ENCODE data around the gene GRM1.

The GRM1 gene

GRCh38 chr6:146422789-146423375 lies 394.0 kb downstream of the GRM1 start:
- Mint-ChIP-seq H3K36me3 (no peaks in the 10 kb centered on the region), H3K4me1 (ENCODE audit: low read depth) (no peaks in the 10 kb centered on the region), H3K27ac (no peak overlapping the region), H3K27me3 (peaks cover 3% of the 10 kb centered on the region), H3K4me3 (no peak overlapping the region), H3K9me3 (ENCODE audit: low read depth) (no peaks in the 10 kb centered on the region)

- Mint-ChIP-seq H3K9me3 (ENCODE audit: low read depth) (no peaks in the 10 kb centered on the region), H3K27me3 (peaks cover 3% of the 10 kb centered on the region), H3K27ac (no peak overlapping the region), H3K4me3 (no peak overlapping the region), H3K4me1 (ENCODE audit: low read depth) (no peaks in the 10 kb centered on the region), H3K36me3 (no peaks in the 10 kb centered on the region)
These were observed 394.6 kb downstream of the GRM1 start for GRCh38 chr6:146423452-146423851.

GRCh38 chr6:146426516-146426915 lies 397.7 kb downstream of the GRM1 start:
- Mint-ChIP-seq H3K36me3 (no peaks in the 10 kb centered on the region), H3K4me1 (ENCODE audit: low read depth) (no peaks in the 10 kb centered on the region), H3K9me3 (ENCODE audit: low read depth) (no peaks in the 10 kb centered on the region), H3K4me3 (no peak overlapping the region), H3K27me3 (peaks cover 3% of the 10 kb centered on the region), H3K27ac (no peak overlapping the region)

DNA sequence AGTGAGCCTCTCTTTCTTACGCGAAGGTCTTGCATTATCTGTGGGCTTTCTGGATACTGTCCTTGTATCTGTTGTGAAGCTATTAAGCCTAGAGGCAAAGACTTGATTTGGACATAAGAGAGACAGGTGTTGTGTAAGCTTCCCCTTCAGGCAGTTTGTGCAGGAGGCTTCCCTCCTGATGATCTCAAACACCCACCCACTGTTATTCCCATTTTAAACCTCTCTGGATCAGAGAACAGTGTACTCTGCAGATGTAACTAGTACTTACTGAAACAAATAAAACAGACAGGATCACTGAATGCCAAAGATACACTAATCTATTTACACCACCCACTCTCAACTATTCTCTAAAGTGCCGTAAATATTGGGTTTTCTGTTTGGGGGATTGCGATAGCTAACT lies 401.0 kb downstream of the GRM1 start:
- Mint-ChIP-seq H3K4me1 (ENCODE audit: low read depth) (no peaks in the 10 kb centered on the region), H3K27me3 (peaks cover 6% of the 10 kb centered on the region), H3K9me3 (ENCODE audit: low read depth) (no peaks in the 10 kb centered on the region), H3K36me3 (no peaks in the 10 kb centered on the region), H3K27ac (no peak overlapping the region), H3K4me3 (no peak overlapping the region)

- Mint-ChIP-seq H3K27ac (no peak overlapping the region), H3K27me3 (peaks cover 14% of the 10 kb centered on the region), H3K4me1 (ENCODE audit: low read depth) (no peaks in the 10 kb centered on the region), H3K36me3 (no peaks in the 10 kb centered on the region), H3K4me3 (no peak overlapping the region), H3K9me3 (ENCODE audit: low read depth) (no peaks in the 10 kb centered on the region)
These were observed 405.2 kb downstream of the GRM1 start for GRCh38 chr6:146433881-146434731.

DNA sequence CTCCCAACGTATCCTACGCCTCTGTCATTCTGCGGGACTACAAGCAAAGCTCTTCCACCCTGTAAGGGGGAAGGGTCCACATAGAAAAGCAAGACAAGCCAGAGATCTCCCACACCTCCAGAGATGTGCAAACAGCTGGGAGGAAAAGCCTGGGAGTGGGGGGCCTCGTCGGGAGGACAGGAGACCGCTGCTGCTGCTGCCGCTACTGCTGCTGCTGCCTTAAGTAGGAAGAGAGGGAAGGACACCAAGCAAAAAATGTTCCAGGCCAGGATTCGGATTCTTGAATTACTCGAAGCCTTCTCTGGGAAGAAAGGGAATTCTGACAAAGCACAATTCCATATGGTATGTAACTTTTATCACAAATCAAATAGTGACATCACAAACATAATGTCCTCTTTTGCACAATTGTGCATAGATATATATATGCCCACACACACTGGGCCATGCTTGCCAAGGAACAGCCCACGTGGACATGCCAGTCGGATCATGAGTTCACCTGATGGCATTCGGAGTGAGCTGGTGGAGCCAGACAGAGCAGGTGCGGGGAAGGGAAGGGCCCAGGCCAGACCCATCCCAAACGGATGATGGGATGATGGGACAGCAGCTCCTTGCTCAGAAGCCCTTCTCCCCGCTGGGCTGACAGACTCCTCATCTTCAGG lies 406.0 kb downstream of the GRM1 start:
- Mint-ChIP-seq H3K27ac (no peak overlapping the region), H3K4me3 (no peak overlapping the region), H3K27me3 (peaks cover 14% of the 10 kb centered on the region), H3K36me3 (no peaks in the 10 kb centered on the region), H3K9me3 (ENCODE audit: low read depth) (no peaks in the 10 kb centered on the region), H3K4me1 (ENCODE audit: low read depth) (no peaks in the 10 kb centered on the region)

DNA sequence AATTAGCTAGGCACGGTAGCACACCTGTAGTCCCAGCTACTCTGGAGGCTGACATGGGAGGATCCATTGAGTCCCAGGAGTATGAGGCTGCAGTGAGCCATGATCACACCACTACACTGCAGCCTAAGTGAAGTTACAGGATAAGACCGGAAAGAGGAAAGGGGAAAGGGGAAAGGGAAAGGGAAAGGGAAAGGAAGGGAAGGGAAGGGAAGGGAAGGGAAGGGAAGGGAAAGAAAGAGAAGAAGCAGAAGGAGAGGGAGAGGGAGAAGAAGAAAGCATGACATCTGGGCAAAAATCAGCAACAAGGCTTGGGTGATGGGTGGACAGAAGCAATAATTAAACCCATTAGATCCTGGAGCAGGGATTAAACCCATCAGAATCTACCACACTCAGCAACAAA lies 413.0 kb downstream of the GRM1 start:
- H3K27me3 Mint-ChIP-seq = peaks cover 2% of the 10 kb centered on the region
- no peaks in the 10 kb centered on the region for H3K4me1 Mint-ChIP-seq (ENCODE audit: low read depth)
- H3K36me3 Mint-ChIP-seq = no peaks in the 10 kb centered on the region
- H3K4me3 Mint-ChIP-seq = no peak overlapping the region
- H3K9me3 Mint-ChIP-seq (ENCODE audit: low read depth) = no peaks in the 10 kb centered on the region
- H3K27ac Mint-ChIP-seq = no peak overlapping the region

- Mint-ChIP-seq H3K4me3 (no peak overlapping the region), H3K36me3 (no peaks in the 10 kb centered on the region), H3K9me3 (ENCODE audit: low read depth) (no peaks in the 10 kb centered on the region), H3K27me3 (no peaks in the 10 kb centered on the region), H3K27ac (no peak overlapping the region), H3K4me1 (ENCODE audit: low read depth) (no peaks in the 10 kb centered on the region)
These were observed 415.3 kb downstream of the GRM1 start for GRCh38 chr6:146444189-146444588.

- Mint-ChIP-seq H3K4me3 (no peak overlapping the region), H3K36me3 (no peaks in the 10 kb centered on the region), H3K27me3 (no peaks in the 10 kb centered on the region), H3K27ac (no peak overlapping the region), H3K4me1 (ENCODE audit: low read depth) (no peaks in the 10 kb centered on the region), H3K9me3 (ENCODE audit: low read depth) (no peaks in the 10 kb centered on the region)
These were observed 416.4 kb downstream of the GRM1 start for GRCh38 chr6:146445233-146445632.

DNA sequence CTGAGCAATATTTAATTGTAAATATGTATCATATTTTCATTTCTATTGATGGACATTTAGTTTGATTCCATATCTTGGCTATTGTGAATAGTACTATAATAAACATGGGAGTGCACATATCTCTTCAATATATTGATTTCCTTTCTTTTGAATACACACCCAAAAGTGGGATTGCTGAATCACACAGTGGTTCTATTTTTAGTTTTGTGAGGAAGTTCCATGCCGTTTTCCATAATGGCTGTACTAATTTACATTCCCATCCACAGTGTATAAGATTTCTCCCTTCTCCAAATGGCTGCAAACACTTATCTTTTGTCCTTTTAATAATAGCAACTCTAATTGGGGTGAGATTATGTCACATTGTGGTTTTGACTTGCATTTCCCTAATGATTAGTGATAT lies 428.0 kb downstream of the GRM1 start:
- H3K27me3 Mint-ChIP-seq = no peaks in the 10 kb centered on the region
- no peak overlapping the region for H3K4me3 Mint-ChIP-seq
- no peak overlapping the region for H3K27ac Mint-ChIP-seq
- no peaks in the 10 kb centered on the region for H3K4me1 Mint-ChIP-seq (ENCODE audit: low read depth)
- peaks cover 2% of the 10 kb centered on the region for H3K36me3 Mint-ChIP-seq
- peaks cover 31% of the 10 kb centered on the region for H3K9me3 Mint-ChIP-seq (ENCODE audit: low read depth)

- no peaks in the 10 kb centered on the region for H3K4me1 Mint-ChIP-seq (ENCODE audit: low read depth)
- no peak overlapping the region for H3K4me3 Mint-ChIP-seq
- no peak overlapping the region for H3K27ac Mint-ChIP-seq
- H3K9me3 Mint-ChIP-seq (ENCODE audit: low read depth) = peaks cover 31% of the 10 kb centered on the region
- peaks cover 2% of the 10 kb centered on the region for H3K36me3 Mint-ChIP-seq
- H3K27me3 Mint-ChIP-seq = peaks cover 2% of the 10 kb centered on the region
These were observed 432.1 kb downstream of the GRM1 start for GRCh38 chr6:146460941-146461340.

DNA sequence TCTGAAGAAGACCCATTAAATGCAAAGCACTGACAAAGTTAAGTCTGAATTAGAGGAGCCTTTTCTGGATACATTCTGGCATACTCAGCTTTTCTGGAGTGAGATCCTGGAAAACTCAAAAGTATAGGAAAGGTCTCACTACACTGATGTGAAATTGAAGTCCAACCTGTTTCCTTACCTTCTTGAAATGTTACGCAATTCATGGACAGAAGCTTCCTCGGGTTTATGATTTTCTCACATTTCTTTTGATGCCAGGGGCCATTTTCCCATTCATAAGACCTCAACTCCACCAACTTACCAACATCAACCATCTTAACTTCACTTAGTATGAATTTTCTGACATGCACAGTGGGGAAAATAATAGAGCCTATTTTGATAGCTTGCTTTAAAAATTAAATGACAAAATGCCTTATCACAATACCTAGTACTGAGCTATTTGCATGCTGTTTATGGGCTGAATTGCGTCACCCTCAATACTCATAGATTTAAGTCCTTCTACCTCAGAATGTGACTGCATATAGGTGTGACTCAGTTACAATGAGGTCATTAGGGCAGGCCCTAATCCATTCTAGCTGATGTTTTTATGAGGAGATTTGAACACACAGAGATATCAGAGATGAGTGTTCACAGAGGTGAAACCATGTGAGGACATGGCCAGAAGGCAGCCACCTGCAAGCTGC lies 441.4 kb downstream of the GRM1 start:
- H3K27ac Mint-ChIP-seq = no peak overlapping the region

DNA sequence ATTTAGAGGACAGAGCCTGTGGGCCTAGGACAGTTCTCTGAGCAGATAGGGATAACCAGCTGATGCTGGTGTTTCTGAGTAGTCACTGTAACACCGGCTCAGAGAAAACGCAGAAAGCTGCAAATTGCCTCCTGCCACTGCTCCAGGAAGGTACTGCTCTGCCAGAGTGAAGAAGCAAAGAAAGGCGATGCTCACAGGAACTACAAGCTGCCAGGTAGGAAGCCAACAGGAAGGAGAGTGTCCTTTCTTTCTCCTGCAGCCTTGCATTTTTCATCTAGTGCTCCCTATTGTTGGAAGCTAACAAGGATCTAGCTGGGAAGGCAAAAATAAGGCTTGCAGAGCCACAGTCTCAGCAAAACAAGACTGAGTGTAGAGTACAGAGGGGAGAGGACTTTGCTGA lies 444.1 kb downstream of the GRM1 start:
- H3K4me1 Mint-ChIP-seq (ENCODE audit: low read depth) = no peaks in the 10 kb centered on the region
- H3K27ac Mint-ChIP-seq = no peak overlapping the region
- no peaks in the 10 kb centered on the region for H3K9me3 Mint-ChIP-seq (ENCODE audit: low read depth)
- H3K36me3 Mint-ChIP-seq = no peaks in the 10 kb centered on the region
- H3K27me3 Mint-ChIP-seq = no peaks in the 10 kb centered on the region
- H3K4me3 Mint-ChIP-seq = no peak overlapping the region

More for the DNA sequence above, 441.4 kb downstream of the GRM1 start:
- Mint-ChIP-seq H3K9me3 (ENCODE audit: low read depth) (no peaks in the 10 kb centered on the region), H3K36me3 (no peaks in the 10 kb centered on the region), H3K4me1 (ENCODE audit: low read depth) (no peaks in the 10 kb centered on the region), H3K27me3 (peaks cover 2% of the 10 kb centered on the region), H3K4me3 (no peak overlapping the region)

- H3K27me3 Mint-ChIP-seq = no peaks in the 10 kb centered on the region
- H3K4me1 Mint-ChIP-seq (ENCODE audit: low read depth) = no peaks in the 10 kb centered on the region
- no peak overlapping the region for H3K4me3 Mint-ChIP-seq
- no peaks in the 10 kb centered on the region for H3K36me3 Mint-ChIP-seq
- H3K27ac Mint-ChIP-seq = no peak overlapping the region
- peaks cover 5% of the 10 kb centered on the region for H3K9me3 Mint-ChIP-seq (ENCODE audit: low read depth)
These were observed 452.7 kb downstream of the GRM1 start for GRCh38 chr6:146481527-146481926.

DNA sequence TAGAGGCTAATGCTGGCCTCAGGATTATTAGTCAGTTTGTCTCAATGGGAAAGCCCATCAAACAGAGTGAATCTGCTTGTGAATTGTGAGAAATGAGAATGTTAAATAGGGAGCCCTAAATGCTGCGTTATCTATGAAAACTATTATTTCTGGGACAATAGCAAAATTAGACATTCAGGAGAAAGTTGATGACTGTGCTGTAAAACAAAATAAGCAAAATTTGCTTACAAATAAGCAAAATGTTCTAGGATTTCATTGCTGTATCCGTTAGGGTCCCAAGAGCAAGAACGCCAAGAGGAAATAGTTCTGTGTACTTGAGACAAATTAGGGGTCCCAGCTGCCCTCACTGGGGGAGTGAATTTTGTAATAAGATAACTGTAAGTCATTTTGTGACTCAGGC lies 455.5 kb downstream of the GRM1 start:
- Mint-ChIP-seq H3K36me3 (no peaks in the 10 kb centered on the region), H3K4me1 (ENCODE audit: low read depth) (no peaks in the 10 kb centered on the region), H3K27me3 (no peaks in the 10 kb centered on the region), H3K4me3 (no peak overlapping the region), H3K27ac (no peak overlapping the region), H3K9me3 (ENCODE audit: low read depth) (peaks cover 5% of the 10 kb centered on the region)

Measured in activated naive CD8-positive, alpha-beta T cell (primary cell).